HCT116 (cell line): ENCODE data around the gene DNPEP. TPM values are rescaled to one million over a fixed set of nuclear protein-coding genes. Genes with fewer than 3 reads are reported as not detected.

Experiments used
- ATAC-seq: fragments of 200-7000 bp; cut with Tn5 transposase; 2 replicates; pipeline ENCODE4 v1.9.1; 2020; ENCODE audit warnings: mild to moderate bottlenecking, moderate library complexity
- BruUV-seq: library from RNA; stranded (reverse); fragments of 400-500 nt; replicated peaks from 2 replicates; lab custom pipeline; 2021; lab: Mats Ljungman, UMichigan
- CTCF ChIA-PET: fragments of 300-600 bp; sonication (Branson Sonifier 250); formaldehyde crosslinking; loops from one replicate; lab custom pipeline; 2021; ENCODE audit warnings: antibody characterized with exemption; lab: Charles Lee
- POLR2A ChIA-PET: fragments of 300-600, 350-600 bp; sonication (Branson Sonifier 250); formaldehyde crosslinking; loops from one replicate; lab custom pipeline; 2021; ENCODE audit warnings: antibody characterized with exemption; lab: Charles Lee
- RAD21 ChIA-PET, 2 experiments: fragments of 300-600 bp; sonication (Branson Sonifier 250); formaldehyde crosslinking; loops; one replicate each; lab custom pipeline; 2023; ENCODE audit warnings: low total read pairs in 2 of 2; ENCODE audit not compliant: uncharacterized antibody in 2 of 2, unreplicated experiment in 2 of 2, low non-redundant PET in 1 of 2; lab: Charles Lee
- DNase-seq: peaks from one replicate; pipeline ENCODE4 v3.0.0-alpha.2; 2010; ENCODE audit warnings: low read depth, low spot score
- H2AFZ ChIP-seq: fragments of 200-600 bp; shearing (Covaris generic), sonication (generic); 2 replicates; pipeline ENCODE4 v1.6.1; 2017; ENCODE audit warnings: low read depth, mixed run types, mixed read lengths, antibody characterized with exemption, low read length; ENCODE audit not compliant: poor library complexity, severe bottlenecking
- H3K27ac ChIP-seq: 2 replicates; pipeline ENCODE4 v1.5.1; 2012; ENCODE audit warnings: low read depth, low read length
- H3K27me3 ChIP-seq: fragments of 200-600 bp; sonication (generic); 2 replicates; pipeline ENCODE4 v1.6.1; 2016; ENCODE audit warnings: mixed run types, low read length, mixed read lengths; ENCODE audit not compliant: insufficient read depth
- H3K36me3 ChIP-seq, 2 experiments: fragments of 200-500 bp in 1 of 2; fragments of 200-600 bp in 1 of 2; sonication (Bioruptor generic) in 1 of 2; sonication (generic) in 1 of 2; 2 replicates each; pipeline versions ENCODE4 v1.5.1 to v1.6.1; 2014 to 2016; ENCODE audit warnings: low read length in 2 of 2, inconsistent platforms in 1 of 2, mixed read lengths in 1 of 2, mixed run types in 1 of 2; ENCODE audit not compliant: insufficient read depth in 2 of 2, control insufficient read depth in 1 of 2
- H3K4me1 ChIP-seq, 2 experiments: fragments of 200-600 bp in 1 of 2; sonication (generic) in 1 of 2; 2 replicates each; pipeline versions ENCODE4 v1.5.1 to v1.6.1; 2012 to 2017; ENCODE audit warnings: low read length in 2 of 2, inconsistent platforms in 1 of 2, mild to moderate bottlenecking in 1 of 2, mixed read lengths in 1 of 2, mixed run types in 1 of 2, moderate library complexity in 1 of 2; ENCODE audit not compliant: insufficient read depth in 2 of 2, control insufficient read depth in 1 of 2
- H3K4me2 ChIP-seq: fragments of 200-600 bp; sonication (generic); 2 replicates; pipeline ENCODE4 v1.6.1; 2017; ENCODE audit warnings: mixed run types, low read length, mixed read lengths
- H3K4me3 ChIP-seq, 2 experiments: fragments of 200-600 bp in 1 of 2; sonication (generic) in 1 of 2; replicated peaks in 1 of 2; 2 replicates each; pipeline ENCODE4 v1.5.1; 2011 to 2016; ENCODE audit warnings: low read length in 2 of 2, control low read depth in 1 of 2, low read depth in 1 of 2, mild to moderate bottlenecking in 1 of 2, mixed read lengths in 1 of 2, mixed run types in 1 of 2
- H3K79me2 ChIP-seq: fragments of 200-600 bp; sonication (generic); 2 replicates; pipeline ENCODE4 v1.6.1; 2017; ENCODE audit warnings: mild to moderate bottlenecking, mixed run types, low read length, moderate library complexity, mixed read lengths; ENCODE audit not compliant: insufficient read depth
- H3K9ac ChIP-seq: fragments of 200-600 bp; sonication (generic); 2 replicates; pipeline ENCODE4 v1.6.1; 2016; ENCODE audit warnings: low read length, mixed read lengths
- H3K9me2 ChIP-seq: fragments of 200-600 bp; sonication (generic), shearing (Covaris generic); 2 replicates; pipeline ENCODE4 v1.6.1; 2017; ENCODE audit warnings: mixed run types, mild to moderate bottlenecking, moderate library complexity; ENCODE audit not compliant: insufficient read depth
- H3K9me3 ChIP-seq, 2 experiments: fragments of 200-500 bp in 1 of 2; fragments of 200-600 bp in 1 of 2; sonication (Bioruptor generic) in 1 of 2; sonication (generic) in 1 of 2; 2 replicates each; pipeline ENCODE4 v1.6.1; 2014 to 2017; ENCODE audit warnings: low read length in 2 of 2, mixed read lengths in 2 of 2, inconsistent platforms in 1 of 2, low read depth in 1 of 2, mild to moderate bottlenecking in 1 of 2, mixed run types in 1 of 2, moderate library complexity in 1 of 2; ENCODE audit not compliant: control insufficient read depth in 1 of 2, insufficient read depth in 1 of 2
- H4K20me1 ChIP-seq: fragments of 200-600 bp; sonication (generic), shearing (Covaris generic); 2 replicates; pipeline ENCODE4 v1.6.1; 2017; ENCODE audit warnings: mixed run types, mild to moderate bottlenecking, moderate library complexity; ENCODE audit not compliant: insufficient read depth
- CBX3 ChIP-seq: IDR thresholded peaks from 2 replicates; pipeline ENCODE4 v1.6.1; 2012; ENCODE audit warnings: low read depth
- EGR1 ChIP-seq: IDR thresholded peaks from 2 replicates; pipeline ENCODE4 v1.6.1; 2012; ENCODE audit warnings: low read depth
- EZH2phosphoT487 ChIP-seq: fragments of 200-600 bp; IDR thresholded peaks from 2 replicates; pipeline ENCODE4 v1.6.1; 2018; ENCODE audit warnings: antibody characterized with exemption, borderline replicate concordance
- FOSL1 ChIP-seq: IDR thresholded peaks from 2 replicates; pipeline ENCODE4 v1.6.1; 2012; ENCODE audit warnings: low read depth
- SIN3A ChIP-seq: IDR thresholded peaks from 2 replicates; pipeline ENCODE4 v1.6.1; 2012; ENCODE audit warnings: low read depth
- intact Hi-C: fragments of 100-400 bp; cut with micrococcal nuclease; formaldehyde crosslinking; loops from 2 replicates; pipeline ENCODE4 v1.10.0; 2022
- total RNA-seq: library from RNA; stranded (reverse); gene quantifications from one replicate; pipeline ENCODE4 v1.2.1, GENCODE V29; 2021; ENCODE audit not compliant: unreplicated experiment
- TF ChIP-seq, protein P1 (sequence below): IDR thresholded peaks from 2 replicates; pipeline ENCODE4 v1.6.1; 2012; ENCODE audit warnings: low read depth
- TF ChIP-seq, protein P2 (sequence below): IDR thresholded peaks from 2 replicates; pipeline ENCODE4 v1.6.1; 2012
- TF ChIP-seq, protein P3 (sequence below): IDR thresholded peaks from 2 replicates; pipeline ENCODE4 v1.6.1; 2012

DNPEP gene
- total RNA-seq, 1 experiment from 2014 or later: 80.1 TPM

DNA sequence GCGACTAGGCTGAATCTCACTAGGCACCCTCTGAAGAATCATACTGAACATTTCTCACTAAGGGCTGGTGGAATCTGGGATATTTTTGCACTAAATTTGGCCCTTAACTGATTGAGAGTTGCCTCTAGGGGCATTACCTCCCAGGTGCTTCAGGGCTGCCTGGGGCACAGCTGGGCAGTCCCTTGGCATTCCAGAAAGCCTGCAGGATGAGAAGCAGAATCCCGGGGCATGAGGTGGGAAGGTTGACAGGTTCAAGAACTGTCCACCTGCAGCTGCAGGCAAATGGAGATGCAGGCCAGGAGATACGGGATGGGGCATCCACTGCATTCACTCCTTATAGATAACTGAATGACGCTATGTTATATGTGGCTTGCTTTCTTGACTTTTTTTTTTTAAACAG, 62.6 kb downstream of the DNPEP start:
- H3K9ac ChIP-seq: no peak overlapping the region
- no peak overlapping the region for H2AFZ ChIP-seq
- H3K9me2 ChIP-seq: no peaks in the 10 kb centered on the region
- no peaks in the 10 kb centered on the region for H3K9me3 ChIP-seq
- intact Hi-C loops: no loop called here
- H3K79me2 ChIP-seq: no peaks in the 10 kb centered on the region
- no peak for ATAC-seq
- H3K4me1 ChIP-seq: no peaks in the 10 kb centered on the region
- TF ChIP-seq, protein P1, sequence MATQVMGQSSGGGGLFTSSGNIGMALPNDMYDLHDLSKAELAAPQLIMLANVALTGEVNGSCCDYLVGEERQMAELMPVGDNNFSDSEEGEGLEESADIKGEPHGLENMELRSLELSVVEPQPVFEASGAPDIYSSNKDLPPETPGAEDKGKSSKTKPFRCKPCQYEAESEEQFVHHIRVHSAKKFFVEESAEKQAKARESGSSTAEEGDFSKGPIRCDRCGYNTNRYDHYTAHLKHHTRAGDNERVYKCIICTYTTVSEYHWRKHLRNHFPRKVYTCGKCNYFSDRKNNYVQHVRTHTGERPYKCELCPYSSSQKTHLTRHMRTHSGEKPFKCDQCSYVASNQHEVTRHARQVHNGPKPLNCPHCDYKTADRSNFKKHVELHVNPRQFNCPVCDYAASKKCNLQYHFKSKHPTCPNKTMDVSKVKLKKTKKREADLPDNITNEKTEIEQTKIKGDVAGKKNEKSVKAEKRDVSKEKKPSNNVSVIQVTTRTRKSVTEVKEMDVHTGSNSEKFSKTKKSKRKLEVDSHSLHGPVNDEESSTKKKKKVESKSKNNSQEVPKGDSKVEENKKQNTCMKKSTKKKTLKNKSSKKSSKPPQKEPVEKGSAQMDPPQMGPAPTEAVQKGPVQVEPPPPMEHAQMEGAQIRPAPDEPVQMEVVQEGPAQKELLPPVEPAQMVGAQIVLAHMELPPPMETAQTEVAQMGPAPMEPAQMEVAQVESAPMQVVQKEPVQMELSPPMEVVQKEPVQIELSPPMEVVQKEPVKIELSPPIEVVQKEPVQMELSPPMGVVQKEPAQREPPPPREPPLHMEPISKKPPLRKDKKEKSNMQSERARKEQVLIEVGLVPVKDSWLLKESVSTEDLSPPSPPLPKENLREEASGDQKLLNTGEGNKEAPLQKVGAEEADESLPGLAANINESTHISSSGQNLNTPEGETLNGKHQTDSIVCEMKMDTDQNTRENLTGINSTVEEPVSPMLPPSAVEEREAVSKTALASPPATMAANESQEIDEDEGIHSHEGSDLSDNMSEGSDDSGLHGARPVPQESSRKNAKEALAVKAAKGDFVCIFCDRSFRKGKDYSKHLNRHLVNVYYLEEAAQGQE: no peak
- TF ChIP-seq SIN3A: no peak
- TF ChIP-seq, protein P2, sequence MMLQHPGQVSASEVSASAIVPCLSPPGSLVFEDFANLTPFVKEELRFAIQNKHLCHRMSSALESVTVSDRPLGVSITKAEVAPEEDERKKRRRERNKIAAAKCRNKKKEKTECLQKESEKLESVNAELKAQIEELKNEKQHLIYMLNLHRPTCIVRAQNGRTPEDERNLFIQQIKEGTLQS: no peak
- TF ChIP-seq FOSL1: no peak
- no peak for TF ChIP-seq EGR1
- TF ChIP-seq, protein P3, sequence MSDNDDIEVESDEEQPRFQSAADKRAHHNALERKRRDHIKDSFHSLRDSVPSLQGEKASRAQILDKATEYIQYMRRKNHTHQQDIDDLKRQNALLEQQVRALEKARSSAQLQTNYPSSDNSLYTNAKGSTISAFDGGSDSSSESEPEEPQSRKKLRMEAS: no peak
- no peak for TF ChIP-seq CBX3
- no peak for TF ChIP-seq EZH2phosphoT487
- no peak overlapping the region for H3K4me3 ChIP-seq
- ChIA-PET CTCF (no interaction called here), RAD21 (no interaction called here), POLR2A (no interaction called here)
- no peaks in the 10 kb centered on the region for H3K36me3 ChIP-seq
- DNase-seq: no peak
- BruUV-seq: no TSS peak
- no peak overlapping the region for H3K27ac ChIP-seq
- peaks cover 48% of the 10 kb centered on the region; the same call in 1 of the 2 replicates for H3K27me3 ChIP-seq
- H3K4me2 ChIP-seq: no peak overlapping the region
- no peaks in the 10 kb centered on the region for H4K20me1 ChIP-seq
